K562 (cell line): ENCODE measurements around the gene CTRB1.

Experiments
- CTCF ChIP-seq, 3 experiments: IDR thresholded peaks in 2 of 3; conservative IDR thresholded peaks in 1 of 3; 2 replicates each; pipeline ENCODE4 v1.5.1; 2011 to 2012; ENCODE audit warnings: low read length in 3 of 3, mild to moderate bottlenecking in 3 of 3, control low read depth in 2 of 3, improper control_type of control experiment in 1 of 3, inconsistent platforms in 1 of 3, low read depth in 1 of 3, mixed read lengths in 1 of 3, moderate library complexity in 1 of 3; ENCODE audit not compliant: insufficient read depth in 2 of 3
- EP300 ChIP-seq: IDR thresholded peaks from 2 replicates; pipeline ENCODE4 v1.6.1; 2012; ENCODE audit warnings: low read length, improper control_type of control experiment
- MAFK ChIP-seq: IDR thresholded peaks from 2 replicates; pipeline ENCODE4 v1.6.1; 2011; ENCODE audit warnings: low read length, improper control_type of control experiment
- MBD1 ChIP-seq: fragments of 250-450 bp; sonication (Bioruptor Pico); IDR thresholded peaks from 2 replicates; pipeline ENCODE4 v1.8.0; 2022; ENCODE audit warnings: inconsistent platforms
- MYBL2 ChIP-seq, 2 experiments: fragments of 450-650 bp in 1 of 2; sonication (generic) in 1 of 2; formaldehyde crosslinking in 1 of 2; IDR thresholded peaks; 2 replicates each; pipeline versions ENCODE4 v1.6.1 to v1.8.1; 2017 to 2022; ENCODE audit warnings: borderline replicate concordance in 1 of 2, inconsistent platforms in 1 of 2, low read depth in 1 of 2, mild to moderate bottlenecking in 1 of 2, missing genetic modification reagents in 1 of 2, moderate library complexity in 1 of 2
- RFX5 ChIP-seq: IDR thresholded peaks from 2 replicates; pipeline ENCODE4 v1.6.1; 2011; ENCODE audit warnings: low read depth, mild to moderate bottlenecking, improper control_type of control experiment, low read length
- SPI1 ChIP-seq: IDR thresholded peaks from 2 replicates; pipeline ENCODE4 v1.6.1; 2011; ENCODE audit warnings: low read depth, low read length, control low read depth, borderline replicate concordance
- ZEB2 ChIP-seq: fragments of 450-650 bp; IDR thresholded peaks from 2 replicates; pipeline ENCODE4 v1.6.1; 2016
- ZNF3 ChIP-seq: fragments of 250-450 bp; sonication (Bioruptor Pico); IDR thresholded peaks from 2 replicates; pipeline ENCODE4 v1.5.0; 2021; ENCODE audit warnings: mild to moderate bottlenecking, moderate library complexity

GRCh38 chr16:75216127-75216526 is 2.7 kb upstream of the CTRB1 start:
- TF ChIP-seq ZEB2 (no peak), CTCF (IDR thresholded peaks at IDR 0.05 in 2 of 3, conservative IDR thresholded peaks at IDR 0.05 in 1 of 3; ENCODE audit: insufficient read depth in 2 of 3, low read depth in 1 of 3, low read length in 3 of 3) (no peak), MBD1 (CRISPR knock-in tag) (no peak), MYBL2 (IDR thresholded peaks at IDR 0.05; ENCODE audit: low read depth) (no peak), MYBL2 (CRISPR knock-in tag; IDR thresholded peaks at IDR 0.05; ENCODE audit: borderline replicate concordance) (no peak), RFX5 (no peak), MAFK (no peak), EP300 (no peak), SPI1 (no peak), ZNF3 (CRISPR knock-in tag) (no peak)
